Cortex of kidney (tissue), 1 donor: ENCODE data around the gene FBXO48.

Experiments
- DNase-seq: peaks from one replicate; lab custom pipeline; 2025; lab: John Stamatoyannopoulos, UW

The FBXO48 gene

GRCh38 chr2:68412127-68412819 is 54.8 kb downstream of the FBXO48 start:
- DNase-seq: no peak

GRCh38 chr2:68411397-68412126 is 55.5 kb downstream of the FBXO48 start:
- DNase-seq: no peak
